Measurements from ENCODE around the gene CWH43. TPM values are rescaled to one million over a fixed set of nuclear protein-coding genes. Genes with fewer than 3 reads are reported as not detected.

CWH43 gene
- polyA plus RNA-seq, 1 experiment: not detected

GRCh38 chr4:48998440-48998839, 12.4 kb downstream of the CWH43 start:
- no peak for TF ChIP-seq CTCF (IDR thresholded peaks at IDR 0.05; ENCODE audit: insufficient read depth, low read depth, low read length)
- no peaks in the 10 kb centered on the region for H3K36me3 ChIP-seq (ENCODE audit: control insufficient read depth, insufficient read depth, low read length)
- ChIA-PET CTCF (no interaction called here), POLR2A (no interaction called here)
- no peak overlapping the region for H3K4me3 ChIP-seq (ENCODE audit: low read depth, low read length)
- no peaks in the 10 kb centered on the region; the same call in 1 of the 2 replicates for H3K27me3 ChIP-seq (ENCODE audit: control insufficient read depth, insufficient read depth, low read length)
- DNase-seq (ENCODE audit: low read depth): no peak

DNA sequence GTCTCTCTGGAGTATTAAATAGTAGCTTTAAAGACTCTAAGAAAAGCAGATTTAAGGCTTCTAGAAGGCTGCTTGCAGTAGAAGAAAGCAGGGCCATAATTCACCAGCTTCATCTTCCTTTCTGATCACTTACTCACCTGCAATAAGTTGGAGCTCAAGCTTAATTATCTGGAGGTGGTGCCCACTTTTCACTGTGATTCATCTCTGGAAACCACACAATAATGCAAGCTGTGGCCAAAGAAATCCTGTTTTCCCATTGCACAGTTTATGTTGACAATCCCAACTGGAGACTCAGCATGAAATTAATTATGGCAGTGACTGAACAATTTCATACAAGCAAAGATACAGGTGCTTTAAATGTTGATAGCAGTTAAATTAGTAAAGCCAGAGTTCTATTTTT, 14.7 kb downstream of the CWH43 start:
- Histone ChIP-seq H3K36me3 (ENCODE audit: control insufficient read depth, insufficient read depth, low read length) (no peaks in the 10 kb centered on the region), H3K27me3 (ENCODE audit: control insufficient read depth, insufficient read depth, low read length) (no peaks in the 10 kb centered on the region), H3K4me3 (ENCODE audit: low read depth, low read length) (no peak overlapping the region)
- POLR2A ChIA-PET: no interaction called here
- DNase-seq (ENCODE audit: low read depth): no peak
- no peak for TF ChIP-seq CTCF (IDR thresholded peaks at IDR 0.05; ENCODE audit: insufficient read depth, low read depth, low read length)
- CTCF ChIA-PET: interaction anchor here (1.0 kb wide), 1 partner anchor 38 kb away, joined by 3 read pairs; no protein-coding TSS in a partner anchor

DNA sequence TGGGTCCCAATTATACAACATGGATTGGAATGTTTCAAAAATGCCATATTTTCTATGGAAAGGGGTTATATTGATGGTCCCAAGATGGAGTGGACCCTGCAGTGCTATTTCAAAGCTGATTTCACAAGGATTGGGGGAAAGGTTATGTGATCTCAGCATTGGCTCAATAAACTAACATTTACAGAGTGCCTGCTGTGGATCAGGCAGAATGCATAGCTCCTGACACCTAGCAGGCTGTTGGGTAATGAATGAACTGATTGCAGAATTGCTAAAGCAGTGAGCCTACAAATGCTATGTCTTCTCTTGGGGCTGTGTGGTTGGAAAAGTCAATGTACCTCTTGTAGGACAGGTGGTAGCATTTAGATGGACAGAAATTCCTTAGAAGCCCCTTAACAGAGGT, 16.9 kb downstream of the CWH43 start:
- no peak overlapping the region for H3K4me3 ChIP-seq (ENCODE audit: low read depth, low read length)
- H3K36me3 ChIP-seq (ENCODE audit: control insufficient read depth, insufficient read depth, low read length): no peaks in the 10 kb centered on the region
- no peaks in the 10 kb centered on the region for H3K27me3 ChIP-seq (ENCODE audit: control insufficient read depth, insufficient read depth, low read length)
- no peak for DNase-seq (ENCODE audit: low read depth)
- TF ChIP-seq CTCF (IDR thresholded peaks at IDR 0.05; ENCODE audit: insufficient read depth, low read depth, low read length): no peak
- ChIA-PET CTCF (no interaction called here), POLR2A (no interaction called here)

- no peak for DNase-seq (ENCODE audit: low read depth)
- no peaks in the 10 kb centered on the region for H3K27me3 ChIP-seq (ENCODE audit: control insufficient read depth, insufficient read depth, low read length)
- ChIA-PET CTCF (no interaction called here), POLR2A (no interaction called here)
- H3K4me3 ChIP-seq (ENCODE audit: low read depth, low read length): no peak overlapping the region
- no peak for TF ChIP-seq CTCF (IDR thresholded peaks at IDR 0.05; ENCODE audit: insufficient read depth, low read depth, low read length)
- H3K36me3 ChIP-seq (ENCODE audit: control insufficient read depth, insufficient read depth, low read length): no peaks in the 10 kb centered on the region
These were observed 32.7 kb downstream of the CWH43 start for GRCh38 chr4:49018718-49019295.

DNA sequence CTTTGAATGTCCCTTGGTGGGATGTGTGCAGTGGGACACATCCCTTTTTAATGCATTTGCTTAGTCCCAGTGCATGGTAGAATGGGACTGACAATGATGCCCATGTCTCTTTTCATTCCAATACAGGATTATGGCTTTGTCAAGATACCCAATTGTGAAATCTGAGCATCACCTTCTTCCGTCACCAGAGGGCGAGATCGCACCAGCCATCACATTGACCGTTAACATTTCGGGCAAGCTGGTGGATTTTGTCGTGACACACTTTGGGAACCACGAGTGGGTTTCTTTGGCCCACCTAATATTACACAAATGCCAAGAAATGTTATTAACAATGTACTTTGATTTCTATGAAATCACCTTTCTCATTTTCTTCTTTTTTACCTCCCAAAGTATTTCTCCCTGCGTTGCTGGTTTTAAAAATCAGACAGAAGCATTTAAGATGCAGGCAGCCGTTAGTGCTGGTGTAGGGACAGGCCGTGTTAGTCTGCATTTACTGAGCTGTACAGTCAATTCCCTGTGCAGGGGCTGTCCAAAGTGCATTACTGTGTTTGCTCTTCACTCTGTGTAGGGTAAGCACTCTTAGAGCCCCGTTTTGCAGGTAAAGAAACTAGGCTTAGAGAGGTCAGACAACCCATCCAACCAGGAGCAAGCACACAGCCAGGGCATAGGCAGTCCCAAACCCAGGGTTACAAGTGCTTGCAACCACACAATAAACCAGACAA, 46.5 kb downstream of the CWH43 start:
- ChIA-PET POLR2A (no interaction called here), CTCF (no interaction called here)
- Histone ChIP-seq H3K27me3 (ENCODE audit: control insufficient read depth, insufficient read depth, low read length) (no peaks in the 10 kb centered on the region), H3K36me3 (ENCODE audit: control insufficient read depth, insufficient read depth, low read length) (no peaks in the 10 kb centered on the region), H3K4me3 (ENCODE audit: low read depth, low read length) (no peak overlapping the region)
- no peak for DNase-seq (ENCODE audit: low read depth)
- peak; percentile 59 for TF ChIP-seq CTCF (IDR thresholded peaks at IDR 0.05; ENCODE audit: insufficient read depth, low read depth, low read length)

Data from BJ (cell line).